Mesothelial cell of epicardium (in vitro differentiated cells): ENCODE measurements around the gene CDHR3. TPM values are rescaled to one million over a fixed set of nuclear protein-coding genes. Genes with fewer than 3 reads are reported as not detected.

Source experiments
- DNase-seq, 2 experiments: peaks; one replicate each; pipeline ENCODE4 v3.0.0; 2021; ENCODE audit warnings: low spot score in 2 of 2; ENCODE audit not compliant: unreplicated experiment in 2 of 2
- H3K27ac Mint-ChIP-seq: 2 replicates; pipeline ENCODE4 v1.8.0; 2021; ENCODE audit warnings: mixed read lengths
- H3K27me3 Mint-ChIP-seq: 2 replicates; pipeline ENCODE4 v1.8.0; 2021; ENCODE audit warnings: low read depth, mixed read lengths
- H3K36me3 Mint-ChIP-seq: 2 replicates; pipeline ENCODE4 v1.8.0; 2021; ENCODE audit warnings: mixed read lengths
- H3K4me1 Mint-ChIP-seq: 2 replicates; pipeline ENCODE4 v1.8.0; 2021; ENCODE audit warnings: mixed read lengths
- H3K4me3 Mint-ChIP-seq: 2 replicates; pipeline ENCODE4 v1.8.0; 2021; ENCODE audit warnings: mild to moderate bottlenecking, moderate library complexity, mixed read lengths
- H3K9me3 Mint-ChIP-seq: 2 replicates; pipeline ENCODE4 v1.8.0; 2021; ENCODE audit warnings: mixed read lengths
- total RNA-seq: library from RNA; stranded (reverse); gene quantifications from 3 replicates; pipeline ENCODE4 v1.2.1, GENCODE V29; 2021
- TF ChIP-seq, protein P1 (sequence below): fragments of 200-600 bp; sonication (generic); IDR thresholded peaks from one replicate; pipeline ENCODE4 v1.5.0; 2021; ENCODE audit warnings: antibody characterized with exemption; ENCODE audit not compliant: unreplicated experiment

CDHR3 gene
- total RNA-seq, 1 donor from 2014 or later: 3.2 TPM

DNA sequence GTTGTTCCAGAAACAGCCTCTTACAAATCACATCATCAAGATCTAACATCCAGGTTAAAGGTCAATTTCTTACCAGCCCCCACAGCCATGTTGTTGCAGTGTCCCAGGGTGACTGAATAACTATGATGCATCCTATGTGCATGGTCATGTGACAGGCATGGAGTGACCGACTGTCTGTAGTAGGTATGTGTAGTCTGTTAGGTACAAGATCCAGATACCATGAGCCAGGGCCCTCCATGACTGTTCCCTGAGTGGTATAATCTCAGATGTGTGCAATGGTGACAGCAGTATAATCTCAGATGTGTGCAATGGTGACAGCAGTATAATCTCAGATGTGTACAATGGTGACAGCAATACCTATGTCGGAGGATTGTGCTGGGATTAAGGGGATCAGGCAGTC, 8.8 kb downstream of the CDHR3 start:
- Mint-ChIP-seq H3K4me3 (no peak overlapping the region), H3K27me3 (peaks cover 6% of the 10 kb centered on the region), H3K36me3 (no peaks in the 10 kb centered on the region), H3K4me1 (no peaks in the 10 kb centered on the region), H3K9me3 (no peaks in the 10 kb centered on the region), H3K27ac (no peak overlapping the region)
- TF ChIP-seq, protein P1, sequence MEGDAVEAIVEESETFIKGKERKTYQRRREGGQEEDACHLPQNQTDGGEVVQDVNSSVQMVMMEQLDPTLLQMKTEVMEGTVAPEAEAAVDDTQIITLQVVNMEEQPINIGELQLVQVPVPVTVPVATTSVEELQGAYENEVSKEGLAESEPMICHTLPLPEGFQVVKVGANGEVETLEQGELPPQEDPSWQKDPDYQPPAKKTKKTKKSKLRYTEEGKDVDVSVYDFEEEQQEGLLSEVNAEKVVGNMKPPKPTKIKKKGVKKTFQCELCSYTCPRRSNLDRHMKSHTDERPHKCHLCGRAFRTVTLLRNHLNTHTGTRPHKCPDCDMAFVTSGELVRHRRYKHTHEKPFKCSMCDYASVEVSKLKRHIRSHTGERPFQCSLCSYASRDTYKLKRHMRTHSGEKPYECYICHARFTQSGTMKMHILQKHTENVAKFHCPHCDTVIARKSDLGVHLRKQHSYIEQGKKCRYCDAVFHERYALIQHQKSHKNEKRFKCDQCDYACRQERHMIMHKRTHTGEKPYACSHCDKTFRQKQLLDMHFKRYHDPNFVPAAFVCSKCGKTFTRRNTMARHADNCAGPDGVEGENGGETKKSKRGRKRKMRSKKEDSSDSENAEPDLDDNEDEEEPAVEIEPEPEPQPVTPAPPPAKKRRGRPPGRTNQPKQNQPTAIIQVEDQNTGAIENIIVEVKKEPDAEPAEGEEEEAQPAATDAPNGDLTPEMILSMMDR: no peak
- no peak for DNase-seq

DNA sequence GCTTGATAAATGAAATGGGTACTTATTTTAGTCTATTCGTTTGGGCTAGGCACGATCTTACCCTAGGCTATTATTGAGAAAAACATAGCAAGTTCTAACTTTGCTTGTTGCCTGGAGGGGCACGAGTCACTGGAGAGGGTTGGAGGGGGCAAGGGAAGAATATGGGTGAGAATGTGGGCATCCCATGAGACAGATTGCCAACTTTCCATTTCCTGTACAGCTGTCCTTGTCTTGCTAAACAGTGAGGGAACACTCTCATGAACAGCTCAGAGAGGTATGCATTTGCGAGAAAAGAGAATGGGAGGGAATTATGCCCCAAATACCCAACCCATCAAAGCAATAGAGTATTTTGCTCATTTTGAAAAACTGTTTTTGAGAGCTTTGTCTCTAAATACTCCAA, 9.2 kb downstream of the CDHR3 start:
- TF ChIP-seq, protein P1: no peak
- Mint-ChIP-seq H3K27ac (no peak overlapping the region), H3K36me3 (no peaks in the 10 kb centered on the region), H3K9me3 (no peaks in the 10 kb centered on the region), H3K27me3 (peaks cover 6% of the 10 kb centered on the region), H3K4me3 (no peak overlapping the region), H3K4me1 (no peaks in the 10 kb centered on the region)
- no peak for DNase-seq

DNA sequence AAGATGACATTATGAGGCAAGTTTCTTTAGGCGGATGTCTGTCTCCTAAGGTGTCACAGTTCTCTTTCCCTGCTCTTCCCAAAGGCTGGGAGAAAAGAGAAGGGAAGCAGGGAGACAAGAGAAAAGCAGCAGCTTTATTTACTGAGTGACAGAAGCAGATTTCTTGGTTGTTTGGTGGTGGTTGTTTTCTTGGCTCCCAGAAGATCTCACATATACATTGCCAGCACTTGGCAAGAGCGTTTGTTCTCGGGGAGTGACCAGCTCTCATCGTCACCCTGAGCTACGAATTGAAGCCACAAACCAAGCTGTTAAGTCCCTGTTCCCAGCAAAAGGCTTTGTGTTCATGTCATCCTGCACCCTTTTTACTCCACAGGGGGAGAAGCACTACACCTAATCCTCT, 11.4 kb downstream of the CDHR3 start:
- no peaks in the 10 kb centered on the region for H3K9me3 Mint-ChIP-seq
- TF ChIP-seq, protein P1: no peak

GRCh38 chr7:105975770-105976417, 12.8 kb downstream of the CDHR3 start:
- Mint-ChIP-seq H3K9me3 (no peaks in the 10 kb centered on the region), H3K27ac (no peak overlapping the region), H3K4me1 (no peaks in the 10 kb centered on the region), H3K27me3 (peaks cover 6% of the 10 kb centered on the region), H3K4me3 (no peak overlapping the region), H3K36me3 (no peaks in the 10 kb centered on the region)
- TF ChIP-seq, protein P1: no peak
- no peak for DNase-seq

More for the DNA sequence above, 11.4 kb downstream of the CDHR3 start:
- Mint-ChIP-seq H3K36me3 (no peaks in the 10 kb centered on the region), H3K4me3 (no peak overlapping the region), H3K27me3 (peaks cover 6% of the 10 kb centered on the region), H3K27ac (no peak overlapping the region), H3K4me1 (no peaks in the 10 kb centered on the region)
- no peak for DNase-seq

DNA sequence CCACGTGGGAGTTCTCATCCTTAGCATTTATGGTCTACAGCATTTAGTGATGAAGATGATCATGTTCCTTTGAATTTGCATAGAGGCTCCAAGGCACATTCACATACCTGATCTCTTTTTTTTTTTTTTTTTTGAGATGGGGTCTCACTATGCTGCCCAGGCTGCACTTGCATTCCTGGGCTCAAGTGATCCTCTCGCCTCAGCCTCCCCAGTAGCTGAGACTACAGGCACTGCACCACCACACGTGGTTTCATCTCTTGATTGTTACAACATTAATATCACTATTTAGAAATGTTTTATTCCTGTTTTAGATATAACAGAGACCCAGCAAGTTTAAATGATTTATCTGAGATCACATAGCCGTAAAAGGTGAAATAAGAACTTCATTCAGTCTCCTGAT, 13.8 kb downstream of the CDHR3 start:
- Mint-ChIP-seq H3K27ac (no peak overlapping the region), H3K4me1 (peaks cover 5% of the 10 kb centered on the region), H3K9me3 (no peaks in the 10 kb centered on the region), H3K27me3 (peaks cover 6% of the 10 kb centered on the region), H3K36me3 (no peaks in the 10 kb centered on the region), H3K4me3 (no peak overlapping the region)
- TF ChIP-seq, protein P1: no peak
- DNase-seq: no peak
